ENCODE results near the gene YBX3. TPM values are rescaled to one million over a fixed set of nuclear protein-coding genes. Genes with fewer than 3 reads are reported as not detected.
A peak's percentile ranks its signal among the peaks of the same experiment; 100 is the strongest.
"Not testable (repeated sequence)": the region's sequence is repeated elsewhere in the genome, so short reads cannot be mapped to it uniquely, and the experiment has no call there.

Gene YBX3
- total RNA-seq, result 4.5 TPM

DNA sequence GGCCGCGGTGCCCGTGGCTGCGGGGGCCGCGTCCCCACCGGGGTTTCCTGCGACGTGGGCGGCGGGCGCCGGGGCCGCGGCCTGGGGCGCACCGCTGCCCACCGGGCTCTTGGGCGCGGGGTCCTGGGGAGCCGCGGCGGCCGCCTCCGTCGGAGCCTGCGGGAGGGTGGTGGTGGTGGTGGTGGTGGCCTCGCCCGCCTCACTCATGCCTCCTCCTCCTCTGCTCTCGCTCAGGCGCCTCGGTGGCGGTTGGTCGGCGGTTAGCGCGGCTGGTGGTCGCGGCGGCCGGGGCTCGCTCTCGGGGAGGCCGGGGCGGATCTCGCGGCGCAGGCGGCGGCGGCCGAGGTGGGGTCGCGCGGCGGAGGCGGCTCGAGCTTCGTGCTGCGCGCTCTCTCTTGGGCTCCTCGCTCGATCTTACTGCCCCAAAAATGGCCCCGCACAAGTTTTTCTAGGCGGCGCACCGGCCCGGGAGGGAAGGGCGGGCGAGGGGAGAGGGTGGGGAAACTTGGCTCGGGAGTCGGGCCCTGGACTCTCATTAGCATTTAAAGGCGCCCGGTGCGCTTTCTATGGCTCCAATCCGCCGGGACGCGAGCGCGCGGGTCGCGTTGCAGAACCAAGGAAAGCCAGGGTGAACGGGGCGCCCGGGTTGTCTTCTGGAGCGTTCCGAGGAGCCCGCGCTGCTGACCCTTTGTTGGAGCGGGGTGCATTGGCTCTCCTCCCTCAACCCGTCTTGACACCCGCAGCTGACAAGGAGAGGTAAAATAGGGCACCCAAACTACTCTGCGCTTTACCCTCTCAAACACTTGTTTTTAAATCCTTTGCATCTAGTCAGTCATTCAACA, at the start of gene YBX3:
YBX3 (minus strand) TSS at position 419 of the 842 bp plus-strand sequence; CDS start at position 207, 212 bp downstream.
- DNase-seq, result peak; percentile 6

DNA sequence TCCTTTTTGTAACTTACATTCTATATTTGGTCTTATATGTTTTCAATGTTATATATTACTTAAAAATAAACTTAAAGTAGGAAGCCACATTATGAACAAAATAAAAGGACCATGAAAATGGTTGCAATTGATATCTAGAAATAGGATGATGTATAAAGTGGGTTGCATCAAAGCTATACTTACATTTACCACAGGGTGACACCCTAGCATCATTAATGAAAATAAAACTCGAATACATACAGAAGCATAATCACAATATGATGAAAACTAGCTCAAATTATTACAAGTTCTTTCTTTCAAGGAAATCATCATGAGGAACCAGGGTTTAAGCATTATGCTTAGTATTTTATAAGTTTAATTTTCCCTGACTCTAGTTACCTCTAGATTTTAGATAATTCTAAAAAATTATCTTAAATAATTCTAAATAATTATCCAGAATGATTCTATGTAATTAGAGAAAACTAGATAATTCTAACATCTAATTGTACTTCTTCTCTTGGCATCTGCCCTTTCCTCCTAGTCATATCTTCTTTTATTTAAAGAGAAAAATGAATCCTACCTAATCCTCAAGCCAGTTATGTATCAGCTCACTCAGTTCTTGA, 48.1 kb upstream of the YBX3 start:
- no peak for DNase-seq

GRCh38 chr12:10759657-10760056, 36.5 kb upstream of the YBX3 start:
- no peak for DNase-seq

- DNase-seq, result no peak
These were observed 33.1 kb upstream of the YBX3 start for GRCh38 chr12:10756194-10756593.

DNA sequence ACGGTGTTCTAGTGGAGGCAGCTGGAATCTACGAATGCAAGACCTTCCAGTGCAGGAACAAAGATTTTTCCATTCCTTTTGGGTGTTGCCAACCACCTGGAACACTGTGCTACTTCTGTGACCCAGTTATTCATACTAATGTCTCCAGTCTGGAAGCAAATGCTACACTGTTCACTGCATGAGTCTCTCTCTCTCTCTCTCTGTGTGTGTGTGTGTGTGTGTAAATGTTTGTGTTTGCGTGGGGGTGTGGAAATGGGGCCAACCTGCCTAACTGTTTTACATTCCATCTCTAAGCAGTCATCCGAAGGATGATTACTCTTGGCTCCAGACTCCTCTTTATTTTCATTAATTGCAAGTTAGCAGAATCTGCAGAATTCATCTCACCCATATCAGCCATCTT, 29.9 kb upstream of the YBX3 start:
- DNase-seq, result no peak

- DNase-seq, result no peak
These were observed 27.2 kb upstream of the YBX3 start for GRCh38 chr12:10750385-10750727.

GRCh38 chr12:10749700-10750384, 26.7 kb upstream of the YBX3 start:
- peak; percentile 68 for DNase-seq

DNA sequence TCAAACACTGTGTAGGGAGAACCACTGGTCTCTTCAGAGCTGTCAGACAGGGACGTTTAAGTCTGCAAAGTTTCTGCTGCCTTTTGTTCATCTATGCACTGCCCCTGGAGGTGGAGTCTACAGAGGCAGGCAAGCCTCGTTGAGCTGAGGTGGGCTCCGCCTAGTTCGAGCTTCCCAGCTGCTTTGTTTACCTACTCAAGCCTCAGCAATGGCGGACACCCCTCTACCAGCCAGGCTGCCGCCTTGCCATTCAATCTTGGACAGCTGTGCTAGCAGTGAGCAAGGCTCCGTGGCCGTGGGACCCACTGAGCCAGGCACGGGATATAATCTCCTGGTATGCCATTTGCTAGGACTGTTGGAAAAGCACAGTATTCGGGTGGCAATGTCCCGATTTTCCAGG, 24.6 kb upstream of the YBX3 start:
- DNase-seq, result no peak

GRCh38 chr12:10743420-10743819, 20.3 kb upstream of the YBX3 start:
- DNase-seq, result not testable (repeated sequence)

- DNase-seq, result no peak
These were observed 18.7 kb upstream of the YBX3 start for GRCh38 chr12:10741845-10742244.

GRCh38 chr12:10740182-10740581, 17.1 kb upstream of the YBX3 start:
- DNase-seq, result no peak

DNA sequence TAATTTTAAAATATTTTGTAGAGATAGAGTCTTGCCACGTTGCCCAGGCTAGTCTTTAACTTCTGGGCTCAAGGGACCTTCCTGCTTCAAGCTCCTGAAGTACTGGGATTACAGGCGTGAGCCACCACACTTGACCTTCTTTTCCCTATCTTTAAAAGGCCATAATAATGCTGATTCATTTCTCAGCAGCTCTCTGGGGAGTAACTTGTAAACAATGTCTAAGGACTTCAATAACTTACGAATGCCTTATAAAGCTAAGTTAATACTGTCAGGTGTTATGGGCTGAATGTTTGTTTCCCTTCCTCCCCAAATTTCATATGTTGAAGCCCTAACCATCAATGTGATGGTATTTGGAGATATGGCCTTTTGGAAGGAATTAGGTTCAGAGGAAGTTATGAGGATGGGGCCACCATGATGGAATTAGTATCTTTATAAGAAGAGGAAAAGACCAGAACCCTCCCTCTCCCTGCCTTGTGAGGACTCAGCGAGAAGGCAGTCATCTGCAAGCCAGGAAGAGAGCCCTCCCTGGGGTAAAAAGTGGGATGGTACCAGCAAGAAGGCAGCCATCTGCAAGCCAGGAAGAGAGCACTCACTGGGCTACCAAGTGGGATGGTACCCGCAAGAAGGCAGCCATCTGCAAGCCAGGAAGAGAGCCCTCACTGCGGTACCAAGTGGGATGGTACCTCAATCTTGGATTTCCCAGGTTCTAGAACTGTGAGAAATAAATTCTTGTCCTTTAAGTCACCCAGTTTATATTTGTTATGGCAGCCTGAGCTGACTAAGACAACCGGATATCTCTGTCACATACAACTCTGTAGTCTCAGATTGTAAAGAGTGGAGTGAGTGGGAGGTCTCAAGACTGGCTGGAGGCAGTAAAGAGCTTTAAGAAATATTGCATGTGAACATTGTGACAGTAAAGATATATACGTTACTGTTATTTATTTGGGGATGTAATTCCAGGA, 16.3 kb upstream of the YBX3 start:
- no peak for DNase-seq

GRCh38 chr12:10737249-10737648, 14.1 kb upstream of the YBX3 start:
- no peak for DNase-seq

- DNase-seq, result no peak
These were observed 13.3 kb upstream of the YBX3 start for GRCh38 chr12:10736463-10736862.

DNA sequence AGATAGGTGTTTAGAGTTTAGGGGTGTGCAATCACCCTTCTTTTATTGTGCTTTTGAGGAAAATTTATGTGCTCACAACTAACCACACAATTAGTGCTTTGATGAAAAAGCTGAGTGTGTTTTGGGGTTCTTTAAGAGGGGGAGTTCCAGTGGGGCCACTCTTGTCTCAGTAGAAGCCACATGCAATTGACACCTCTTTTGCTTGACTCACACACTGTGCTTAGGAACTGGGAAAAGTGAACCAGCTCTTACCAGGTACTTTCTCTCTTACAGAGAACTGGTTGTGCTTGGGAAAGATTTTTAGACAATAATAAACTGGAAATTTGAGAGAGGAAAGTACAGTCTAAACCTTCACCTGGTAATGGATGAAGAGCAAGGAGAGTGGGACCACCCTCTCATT, 12.3 kb upstream of the YBX3 start:
- no peak for DNase-seq

- DNase-seq, result no peak
These were observed 9.4 kb upstream of the YBX3 start for GRCh38 chr12:10732549-10732948.

- DNase-seq, result no peak
These were observed 8.9 kb upstream of the YBX3 start for GRCh38 chr12:10732066-10732465.

DNA sequence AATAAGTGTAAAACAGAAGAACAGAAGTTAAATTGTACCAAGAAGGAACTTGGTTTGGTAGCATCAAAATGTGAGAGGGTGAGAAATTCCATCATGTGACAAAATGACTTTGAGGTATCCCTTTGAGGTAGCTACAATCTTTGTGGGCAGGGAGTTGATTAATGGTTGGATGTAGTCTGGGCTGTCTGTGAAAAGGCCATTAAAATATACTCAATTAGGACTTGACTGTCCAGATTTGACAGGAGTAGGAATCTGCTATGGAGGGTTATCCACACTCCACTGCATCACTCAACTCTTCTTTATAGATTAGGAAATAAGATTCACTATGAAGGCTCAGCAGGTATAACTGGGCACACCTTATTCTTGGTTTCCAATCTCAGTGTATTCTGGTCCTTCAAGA, 7.4 kb upstream of the YBX3 start:
- no peak for DNase-seq

DNA sequence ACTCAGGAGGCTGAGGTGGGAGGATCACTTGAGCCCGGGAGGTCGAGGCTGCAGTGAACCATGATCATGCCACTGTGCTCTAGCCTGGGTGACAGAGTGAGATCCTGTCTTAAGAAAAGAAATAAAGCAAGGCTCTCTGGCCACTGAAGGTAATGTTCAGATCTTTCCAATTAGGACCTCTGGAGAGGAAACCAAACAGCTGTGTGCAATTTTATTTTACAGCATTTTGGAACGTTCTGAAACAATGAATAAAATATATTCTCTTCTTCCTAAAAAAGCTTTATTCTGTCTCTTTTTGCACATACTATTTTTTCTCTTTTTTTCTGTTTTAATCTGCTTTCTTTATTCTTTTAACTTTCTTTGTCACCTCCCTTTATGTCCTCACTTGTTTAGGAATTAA, 5.0 kb upstream of the YBX3 start:
- no peak for DNase-seq

DNA sequence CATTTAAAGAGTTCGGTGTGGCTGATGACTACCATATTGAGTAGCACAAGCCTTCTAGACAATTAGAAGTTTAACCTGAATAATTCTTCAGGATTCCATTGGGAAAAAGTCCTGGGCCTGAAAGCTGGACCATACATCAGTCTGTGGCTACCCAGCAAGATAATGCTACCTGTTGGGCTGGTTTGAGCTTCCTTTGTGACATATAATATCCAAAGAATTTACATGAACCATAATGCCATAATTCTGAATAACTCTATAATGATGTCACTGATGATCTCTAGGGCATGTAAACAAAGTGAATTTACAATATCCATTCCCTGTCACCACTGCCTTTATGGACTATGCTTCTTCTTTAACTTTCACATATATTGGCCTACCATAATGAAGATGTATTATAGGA, 3.8 kb upstream of the YBX3 start:
- no peak for DNase-seq

- DNase-seq, result no peak
These were observed 1.9 kb upstream of the YBX3 start for GRCh38 chr12:10725003-10725402.

- no peak for DNase-seq
These were observed 620 bp downstream of the YBX3 start for GRCh38 chr12:10722502-10722904.
